KMS-11 (cell line): Measurements from ENCODE around the gene HNRNPUL1.
"Not testable (repeated sequence)": the region's sequence is repeated elsewhere in the genome, so short reads cannot be mapped to it uniquely, and the experiment has no call there.

Experiments used
- H2AFZ ChIP-seq: fragments of 200-600 bp; sonication (generic); 2 replicates; pipeline ENCODE4 v1.6.1; 2016; ENCODE audit warnings: antibody characterized with exemption, mixed run types, low read depth
- H3K27ac ChIP-seq: fragments of 200-600 bp; sonication (generic); 2 replicates; pipeline ENCODE4 v1.6.1; 2016; ENCODE audit warnings: mild to moderate bottlenecking, mixed run types
- H3K27me3 ChIP-seq: fragments of 200-600 bp; sonication (generic); 2 replicates; pipeline ENCODE4 v1.6.1; 2017; ENCODE audit warnings: mild to moderate bottlenecking, low read depth, mixed run types, moderate library complexity; ENCODE audit not compliant: insufficient read depth
- H3K36me3 ChIP-seq: fragments of 200-600 bp; sonication (generic); 2 replicates; pipeline ENCODE4 v1.6.1; 2017; ENCODE audit warnings: mild to moderate bottlenecking, mixed run types; ENCODE audit not compliant: insufficient read depth
- H3K4me1 ChIP-seq: fragments of 200-600 bp; sonication (generic); 2 replicates; pipeline ENCODE4 v1.6.1; 2016; ENCODE audit warnings: mild to moderate bottlenecking, low read depth, mixed run types; ENCODE audit not compliant: poor library complexity, severe bottlenecking
- H3K4me2 ChIP-seq: fragments of 200-600 bp; sonication (generic); 2 replicates; pipeline ENCODE4 v1.7.0; 2016; ENCODE audit warnings: mild to moderate bottlenecking, mixed run types
- H3K4me3 ChIP-seq: fragments of 200-600 bp; sonication (generic); IDR thresholded peaks from 2 replicates; pipeline ENCODE4 v1.6.1; 2017; ENCODE audit warnings: low read depth, low read length, mixed read lengths; ENCODE audit not compliant: insufficient read depth
- H3K79me2 ChIP-seq: fragments of 200-600 bp; sonication (generic); 2 replicates; pipeline ENCODE4 v1.6.1; 2016; ENCODE audit warnings: low read depth, mixed run types; ENCODE audit not compliant: insufficient read depth
- H3K9ac ChIP-seq: fragments of 200-600 bp; sonication (generic); 2 replicates; pipeline ENCODE4 v1.6.1; 2016; ENCODE audit warnings: mild to moderate bottlenecking, mixed run types
- H4K20me1 ChIP-seq: fragments of 200-600 bp; sonication (generic); 2 replicates; pipeline ENCODE4 v1.6.1; 2016; ENCODE audit warnings: mild to moderate bottlenecking, mixed run types; ENCODE audit not compliant: insufficient read depth
- TF ChIP-seq, protein P1 (sequence below): fragments of 200-600 bp; sonication (generic); conservative IDR thresholded peaks from 2 replicates; pipeline ENCODE4 v1.6.1; 2017; ENCODE audit warnings: low read depth, mild to moderate bottlenecking, antibody characterized with exemption, low read length, moderate library complexity, mixed read lengths

Gene HNRNPUL1

DNA sequence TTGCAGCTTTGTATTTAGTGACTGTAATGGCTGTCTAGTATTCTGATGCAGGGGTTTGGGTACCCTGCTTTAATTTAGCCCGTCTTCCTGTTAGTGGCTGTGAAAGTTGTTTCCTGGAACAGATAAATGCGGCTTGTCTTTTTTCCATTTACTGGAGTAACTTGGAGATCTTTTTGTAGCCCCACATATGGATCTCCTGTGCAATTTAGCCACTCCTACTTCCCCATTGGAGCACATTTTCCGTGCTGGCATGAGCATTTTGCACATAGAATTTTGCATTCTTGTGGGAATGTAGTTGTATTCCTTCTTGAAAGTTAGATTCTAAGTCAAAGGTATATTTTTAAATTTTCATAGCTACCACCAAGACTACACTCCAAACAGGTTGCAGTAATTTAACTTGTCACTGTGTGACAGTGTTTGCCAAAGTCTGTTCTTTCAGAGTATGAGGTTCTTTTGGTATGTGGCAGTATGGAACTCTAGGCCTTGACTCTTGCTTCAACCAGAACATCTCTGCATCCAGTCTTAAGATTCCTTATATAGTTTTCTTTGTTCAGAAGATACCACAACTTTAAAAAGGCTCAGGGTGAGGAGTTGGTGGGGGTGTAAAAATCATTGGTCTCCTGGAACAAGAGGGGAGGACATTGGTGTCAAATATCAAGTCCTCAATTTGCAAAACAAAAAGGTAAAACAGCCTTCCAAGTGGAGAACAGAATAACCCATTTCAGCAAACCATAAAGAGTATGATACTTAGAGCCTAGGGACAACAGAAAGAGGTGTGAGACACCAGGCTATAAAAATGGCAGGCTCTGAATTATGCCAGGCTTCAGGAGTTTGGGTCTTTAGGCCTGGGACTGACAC, 24.7 kb downstream of the HNRNPUL1 start:
- H4K20me1 ChIP-seq: no peaks in the 10 kb centered on the region; the same call in 1 of the 2 replicates
- no peak overlapping the region for H3K27ac ChIP-seq
- no peak overlapping the region for H3K4me2 ChIP-seq
- H3K9ac ChIP-seq: no peak overlapping the region
- no peak overlapping the region for H3K4me3 ChIP-seq
- no peak overlapping the region for H2AFZ ChIP-seq
- H3K36me3 ChIP-seq: peaks cover 35% of the 10 kb centered on the region; the same call in 1 of the 2 replicates
- peaks cover 7% of the 10 kb centered on the region; the same call in 1 of the 2 replicates for H3K79me2 ChIP-seq
- no peaks in the 10 kb centered on the region; the same call in 1 of the 2 replicates for H3K27me3 ChIP-seq
- peaks cover 19% of the 10 kb centered on the region for H3K4me1 ChIP-seq
- TF ChIP-seq, protein P1, sequence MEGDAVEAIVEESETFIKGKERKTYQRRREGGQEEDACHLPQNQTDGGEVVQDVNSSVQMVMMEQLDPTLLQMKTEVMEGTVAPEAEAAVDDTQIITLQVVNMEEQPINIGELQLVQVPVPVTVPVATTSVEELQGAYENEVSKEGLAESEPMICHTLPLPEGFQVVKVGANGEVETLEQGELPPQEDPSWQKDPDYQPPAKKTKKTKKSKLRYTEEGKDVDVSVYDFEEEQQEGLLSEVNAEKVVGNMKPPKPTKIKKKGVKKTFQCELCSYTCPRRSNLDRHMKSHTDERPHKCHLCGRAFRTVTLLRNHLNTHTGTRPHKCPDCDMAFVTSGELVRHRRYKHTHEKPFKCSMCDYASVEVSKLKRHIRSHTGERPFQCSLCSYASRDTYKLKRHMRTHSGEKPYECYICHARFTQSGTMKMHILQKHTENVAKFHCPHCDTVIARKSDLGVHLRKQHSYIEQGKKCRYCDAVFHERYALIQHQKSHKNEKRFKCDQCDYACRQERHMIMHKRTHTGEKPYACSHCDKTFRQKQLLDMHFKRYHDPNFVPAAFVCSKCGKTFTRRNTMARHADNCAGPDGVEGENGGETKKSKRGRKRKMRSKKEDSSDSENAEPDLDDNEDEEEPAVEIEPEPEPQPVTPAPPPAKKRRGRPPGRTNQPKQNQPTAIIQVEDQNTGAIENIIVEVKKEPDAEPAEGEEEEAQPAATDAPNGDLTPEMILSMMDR: no peak

- not testable (repeated sequence) for H4K20me1 ChIP-seq, H3K9ac ChIP-seq, H3K4me2 ChIP-seq, H3K27ac ChIP-seq, H3K27me3 ChIP-seq, H3K79me2 ChIP-seq, H3K4me3 ChIP-seq, H2AFZ ChIP-seq
- Histone ChIP-seq H3K4me1 (peaks cover 28% of the 10 kb centered on the region), H3K36me3 (peaks cover 31% of the 10 kb centered on the region; the same call in 1 of the 2 replicates)
Observed at GRCh38 chr19:41289814-41290213, 25.6 kb downstream of the HNRNPUL1 start.

- Histone ChIP-seq H4K20me1 (peaks cover 6% of the 10 kb centered on the region), H3K4me3 (no peak overlapping the region), H3K4me2 (peak overlapping the region; percentile 72; the same call in 1 of the 2 replicates), H2AFZ (no peak overlapping the region), H3K4me1 (peaks cover 68% of the 10 kb centered on the region), H3K27ac (no peak overlapping the region; the same call in 1 of the 2 replicates), H3K27me3 (no peaks in the 10 kb centered on the region; the same call in 1 of the 2 replicates), H3K9ac (no peak overlapping the region), H3K79me2 (peaks cover 16% of the 10 kb centered on the region), H3K36me3 (peaks cover 27% of the 10 kb centered on the region; the same call in 1 of the 2 replicates)
- TF ChIP-seq, protein P1: no peak
Observed at GRCh38 chr19:41294393-41294792, 30.2 kb downstream of the HNRNPUL1 start.

- H3K4me3 ChIP-seq: no peak overlapping the region
- H3K9ac ChIP-seq: no peak overlapping the region
- peaks cover 9% of the 10 kb centered on the region; the same call in 1 of the 2 replicates for H3K79me2 ChIP-seq
- H3K27me3 ChIP-seq: no peaks in the 10 kb centered on the region; the same call in 1 of the 2 replicates
- H3K4me2 ChIP-seq: peak overlapping the region; percentile 72
- peaks cover 27% of the 10 kb centered on the region; the same call in 1 of the 2 replicates for H3K36me3 ChIP-seq
- H2AFZ ChIP-seq: no peak overlapping the region
- peak overlapping the region; percentile 90; the same call in 1 of the 2 replicates for H3K27ac ChIP-seq
- H4K20me1 ChIP-seq: peaks cover 6% of the 10 kb centered on the region
- TF ChIP-seq, protein P1: no peak
- H3K4me1 ChIP-seq: peaks cover 79% of the 10 kb centered on the region
Observed at GRCh38 chr19:41295499-41295898, 31.3 kb downstream of the HNRNPUL1 start.
